Right cardiac atrium (tissue), 5 donors: ENCODE results near the gene MKRN2. TPM values are rescaled to one million over a fixed set of nuclear protein-coding genes. Genes with fewer than 3 reads are reported as not detected.

Source experiments
- ATAC-seq, 2 donors: fragments of 200-7000 bp; cut with Tn5 transposase; one replicate each; pipeline versions ENCODE4 v1.8.0 to v1.9.1; 2020; ENCODE audit warnings: moderate library complexity in 2 of 2, mild to moderate bottlenecking in 1 of 2
- DNase-seq, 3 donors: peaks; one replicate each; pipeline ENCODE4 v3.0.0-alpha.2; 2020
- H3K27ac ChIP-seq: one replicate; pipeline ENCODE4 v1.5.1; 2013; ENCODE audit warnings: mild to moderate bottlenecking, low read length, control low read depth, moderate library complexity
- H3K27me3 ChIP-seq: one replicate; pipeline ENCODE4 v1.6.1; 2013; ENCODE audit not compliant: control insufficient read depth, insufficient read depth
- H3K4me1 ChIP-seq: one replicate; pipeline ENCODE4 v1.6.1; 2013; ENCODE audit warnings: low read length; ENCODE audit not compliant: control insufficient read depth, insufficient read depth
- H3K4me3 ChIP-seq: one replicate; pipeline ENCODE4 v1.5.1; 2013; ENCODE audit warnings: low read length, control low read depth
- H3K9me3 ChIP-seq: one replicate; pipeline ENCODE4 v1.6.1; 2013; ENCODE audit warnings: low read length; ENCODE audit not compliant: control insufficient read depth
- WGBS: extraction: QIAGEN DNeasy Blood & Tissue Kit; methylation state at CpG from one replicate; pipeline ENCODE4 v1.1.7; 2013; 5-methylcytosine and 5-hydroxymethylcytosine counted together
- intact Hi-C, 4 donors: fragments of 100-400 bp; cut with DNase I; formaldehyde crosslinking; loops; one replicate each; pipeline versions ENCODE4 v1.11.0 to v1.14.0; 2022 to 2023
- polyA plus RNA-seq: library from polyadenylated mRNA; stranded (reverse); fragments of 200-250 nt; gene quantifications from one replicate; pipeline ENCODE4 v1.2.3, GENCODE V29; 2013
- total RNA-seq, 4 donors: library from RNA; stranded (reverse); fragmentation: NEBNext Ultra II Directional; extraction: Animal tissue kit (Norgen Biotek cat#: 25700); gene quantifications; one replicate each; pipeline ENCODE4 v1.2.1, GENCODE V29; 2021
- donor health status: healthy with polysubstance abuse.
- donor health status: DM: no; HTN: yes; CAD: no.
- donor health status: DM: no; HTN: no; CAD: no.
- donor health status: DM: no; HTN: yes; CAD: no; lungs with severe emphysema.
- donor health status: DM: yes; HTN: yes; CAD: no.

The MKRN2 gene
- total and polyA plus RNA-seq, 5 donors = 23.4 to 36.3 (median 31.3) TPM

DNA sequence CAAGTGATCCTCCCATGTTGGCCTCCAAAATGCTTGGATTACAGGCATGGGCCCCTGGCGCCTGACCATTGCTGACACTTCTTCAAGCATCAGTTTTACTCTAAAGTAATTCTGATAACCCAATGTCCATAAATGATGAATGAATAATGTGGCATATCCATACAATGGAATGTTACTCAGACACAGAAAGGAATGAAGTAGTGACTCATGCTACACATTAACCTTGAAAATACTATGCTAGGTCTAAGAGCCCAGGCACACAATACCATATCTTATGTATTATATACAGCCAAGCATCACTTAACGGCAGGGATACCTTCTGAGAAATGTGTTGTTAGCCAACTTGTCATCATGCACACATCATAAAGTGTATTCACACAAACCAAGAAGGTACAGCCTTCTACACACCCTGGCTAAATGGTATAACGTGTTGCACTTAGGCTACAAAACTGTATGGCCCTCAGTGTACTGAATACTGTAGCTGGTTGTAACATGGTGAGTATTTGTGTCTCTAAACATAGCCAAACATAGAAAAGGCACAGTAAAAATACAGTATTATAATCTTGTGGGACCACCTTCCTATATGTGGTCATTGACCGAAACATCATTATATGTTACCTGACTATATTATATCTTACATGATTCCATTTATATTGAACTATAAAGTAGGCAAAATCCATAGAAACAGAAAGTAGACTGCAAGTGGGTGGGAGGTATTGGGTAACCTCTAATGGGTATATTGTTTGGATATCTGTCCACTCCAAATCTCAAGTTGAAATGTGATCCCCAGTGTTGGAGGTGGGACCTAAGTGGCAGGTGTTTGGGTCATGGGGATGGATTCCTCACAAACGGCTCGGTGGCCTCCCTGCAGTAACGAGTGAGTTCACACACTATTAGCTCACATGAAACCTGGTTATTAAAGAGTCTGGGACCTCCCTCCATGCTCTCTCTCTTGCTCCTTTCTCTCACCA, 31.4 kb downstream of the MKRN2 start:
- no peak for ATAC-seq
- intact Hi-C loops = no loop called here
- no peaks in the 10 kb centered on the region for H3K9me3 ChIP-seq
- 77% methylated on average over 7 of the region's 7 CpGs for WGBS
- peaks cover 3% of the 10 kb centered on the region for H3K4me1 ChIP-seq
- no peaks in the 10 kb centered on the region for H3K27me3 ChIP-seq
- no peak overlapping the region for H3K4me3 ChIP-seq
- no peak for DNase-seq
- peak overlapping the region; percentile 21 for H3K27ac ChIP-seq

DNA sequence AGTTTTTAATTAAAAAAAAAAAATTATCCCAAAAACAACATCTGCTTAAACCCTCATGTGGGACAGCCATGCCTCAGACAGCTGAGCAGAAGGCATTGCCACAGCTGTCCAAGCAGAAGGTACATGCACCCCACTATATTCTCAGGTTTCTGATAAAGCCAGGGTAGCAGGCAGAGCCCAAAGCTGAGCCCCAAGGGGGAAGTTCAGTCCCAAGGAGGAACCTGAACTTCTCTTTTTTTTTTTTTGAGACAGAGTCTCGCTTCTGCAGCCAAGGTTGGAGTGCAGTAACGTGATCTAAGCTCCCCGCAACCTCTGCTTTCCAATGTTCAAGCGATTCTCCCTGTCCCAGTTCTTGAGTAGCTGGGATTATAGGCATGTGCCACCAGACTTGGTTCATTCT, 33.2 kb downstream of the MKRN2 start:
- WGBS = 100% methylated on average over 1 of the region's 4 CpGs
- Histone ChIP-seq H3K27me3 (no peaks in the 10 kb centered on the region), H3K27ac (no peak overlapping the region), H3K9me3 (no peaks in the 10 kb centered on the region), H3K4me1 (peaks cover 3% of the 10 kb centered on the region), H3K4me3 (no peak overlapping the region)
- ATAC-seq = no peak
- DNase-seq = no peak
- intact Hi-C loops = no loop called here

DNA sequence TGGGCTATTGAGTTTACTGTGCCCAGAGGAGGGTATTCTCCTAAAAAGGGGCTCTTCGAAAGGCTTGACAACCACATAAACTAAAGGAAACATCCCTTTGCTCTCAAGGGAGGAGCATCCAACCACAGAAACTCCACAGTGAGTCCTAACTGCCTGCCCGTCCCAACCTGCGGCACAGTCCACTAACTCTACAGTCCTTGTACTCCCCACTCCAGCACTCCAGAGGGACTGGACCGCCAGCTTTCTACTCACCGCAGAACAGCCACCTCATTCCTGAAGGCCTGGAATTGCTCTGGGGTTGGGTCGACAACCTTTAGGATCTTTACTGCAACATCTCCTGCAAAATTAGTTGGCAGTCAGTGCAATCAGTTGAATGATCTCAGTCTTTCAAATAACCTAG, 34.6 kb downstream of the MKRN2 start:
- WGBS = 94% methylated on average over 6 of the region's 6 CpGs
- DNase-seq (no peak), ATAC-seq (peak in 1 of 2 donors; percentile 5)
- H3K27me3 ChIP-seq = no peaks in the 10 kb centered on the region
- H3K27ac ChIP-seq = peak overlapping the region; percentile 36
- no peaks in the 10 kb centered on the region for H3K9me3 ChIP-seq
- H3K4me1 ChIP-seq = peaks cover 3% of the 10 kb centered on the region
- H3K4me3 ChIP-seq = no peak overlapping the region
- intact Hi-C loops = no loop called here

DNA sequence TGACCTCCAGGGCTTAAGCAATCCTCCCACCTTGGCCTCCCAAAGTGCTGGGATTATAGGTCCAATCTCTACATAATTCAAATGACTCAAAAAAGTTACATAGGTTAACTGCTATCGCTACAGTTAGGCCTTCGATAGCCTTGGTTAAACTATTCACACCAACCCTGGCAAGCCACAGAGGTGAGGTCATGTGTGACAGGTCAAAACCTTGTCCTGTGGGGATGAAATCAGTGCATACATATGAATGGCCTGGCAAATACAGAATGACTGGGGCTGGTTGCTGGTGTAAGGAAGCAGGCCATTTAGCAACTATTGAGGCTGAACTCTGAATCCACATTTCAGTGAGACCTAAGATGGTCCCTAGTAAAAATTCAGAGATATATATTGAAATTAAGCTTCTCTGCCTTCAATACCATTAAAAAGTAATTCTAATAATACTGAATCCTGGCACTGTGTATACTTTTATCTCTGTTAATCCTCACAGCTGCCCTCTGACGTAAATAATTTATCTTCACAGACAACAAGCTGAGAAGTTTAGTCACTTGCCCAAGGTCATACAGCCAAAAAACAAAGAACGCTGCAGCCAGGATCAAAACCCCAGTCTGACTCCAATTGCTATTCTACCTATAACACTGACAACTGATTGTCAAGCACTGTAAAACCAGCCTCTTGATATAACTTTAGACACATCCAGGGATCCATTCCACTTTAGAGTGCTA, 35.3 kb downstream of the MKRN2 start:
- no peak overlapping the region for H3K4me3 ChIP-seq
- ATAC-seq = peak; percentile 20 to 44

DNA sequence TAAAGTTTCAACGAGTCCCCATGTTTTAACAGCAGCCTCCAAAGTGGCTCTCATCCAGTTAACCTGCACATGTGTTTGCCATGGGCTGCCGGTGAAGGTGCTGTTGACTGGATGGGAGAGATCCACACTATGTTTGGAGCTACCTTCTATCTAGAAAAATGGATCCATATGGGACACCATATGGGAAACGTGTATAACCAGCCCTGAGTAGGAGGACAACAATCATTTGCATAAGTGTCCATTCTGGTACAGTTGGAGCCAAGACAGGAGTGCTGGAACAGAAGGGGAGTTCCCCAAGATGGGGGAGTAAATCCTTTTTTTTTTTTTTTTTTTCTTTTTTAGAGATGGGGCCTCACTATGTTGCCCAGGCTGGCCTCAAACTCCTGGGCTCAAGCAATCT, 36.6 kb downstream of the MKRN2 start:
- H3K4me3 ChIP-seq = no peak overlapping the region
- H3K4me1 ChIP-seq = peaks cover 3% of the 10 kb centered on the region
- intact Hi-C loops = no loop called here
- H3K9me3 ChIP-seq = no peaks in the 10 kb centered on the region
- 84% methylated on average over 3 of the region's 3 CpGs for WGBS
- no peak overlapping the region for H3K27ac ChIP-seq
- no peaks in the 10 kb centered on the region for H3K27me3 ChIP-seq
- ATAC-seq (no peak), DNase-seq (no peak)

More for the DNA sequence above, 35.3 kb downstream of the MKRN2 start:
- WGBS = 67% methylated on average over 4 of the region's 4 CpGs
- no peaks in the 10 kb centered on the region for H3K9me3 ChIP-seq
- intact Hi-C loops = no loop called here
- peaks cover 3% of the 10 kb centered on the region for H3K4me1 ChIP-seq
- no peak for DNase-seq
- no peaks in the 10 kb centered on the region for H3K27me3 ChIP-seq
- H3K27ac ChIP-seq = peak overlapping the region; percentile 75

DNA sequence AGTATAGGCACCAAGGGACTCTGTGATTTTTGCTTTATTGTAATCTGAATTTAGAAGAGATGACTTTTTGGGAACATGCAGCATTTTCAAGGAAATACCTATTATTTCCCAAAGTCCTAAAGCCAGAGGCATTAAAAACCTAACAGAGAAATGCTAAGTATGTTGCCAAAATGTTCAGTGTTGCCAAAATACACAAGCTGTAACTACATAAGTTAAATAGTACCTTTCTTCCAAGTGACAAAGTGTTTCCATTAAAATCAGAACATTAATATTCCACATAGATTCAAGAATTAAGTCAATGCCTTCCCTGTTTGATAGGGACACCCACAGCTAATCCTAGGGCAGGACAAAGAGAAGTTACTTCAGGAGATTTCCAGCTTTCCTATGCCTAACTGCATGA, 42.0 kb downstream of the MKRN2 start:
- Histone ChIP-seq H3K9me3 (no peaks in the 10 kb centered on the region), H3K4me1 (no peaks in the 10 kb centered on the region), H3K4me3 (no peak overlapping the region), H3K27ac (no peak overlapping the region), H3K27me3 (no peaks in the 10 kb centered on the region)
- ATAC-seq = no peak
- no peak for DNase-seq
- intact Hi-C loops = no loop called here

DNA sequence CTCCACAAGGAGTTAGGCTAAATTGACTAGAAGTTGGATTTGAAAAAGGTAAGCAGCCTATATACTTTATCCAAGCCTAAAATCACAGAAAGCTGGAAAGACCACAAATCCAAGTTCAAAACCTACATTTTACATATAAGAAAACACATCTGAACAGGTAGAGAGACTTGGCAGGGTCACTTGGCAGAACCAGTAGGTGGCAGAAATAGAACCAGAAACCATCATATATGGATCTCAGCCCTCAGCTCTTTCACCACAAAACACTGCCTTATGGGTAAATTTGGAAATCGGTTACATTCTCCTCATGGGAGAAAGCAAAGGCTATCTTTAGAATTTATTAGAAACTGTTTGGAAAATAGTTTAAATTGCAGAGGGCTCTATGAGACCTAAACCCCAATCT, 44.2 kb downstream of the MKRN2 start:
- DNase-seq (no peak), ATAC-seq (no peak)
- H3K27ac ChIP-seq = no peak overlapping the region
- no peaks in the 10 kb centered on the region for H3K27me3 ChIP-seq
- 58% methylated on average over 1 of the region's 1 CpG for WGBS
- peaks cover 2% of the 10 kb centered on the region for H3K4me1 ChIP-seq
- no peak overlapping the region for H3K4me3 ChIP-seq
- no peaks in the 10 kb centered on the region for H3K9me3 ChIP-seq
- intact Hi-C loops = no loop called here

DNA sequence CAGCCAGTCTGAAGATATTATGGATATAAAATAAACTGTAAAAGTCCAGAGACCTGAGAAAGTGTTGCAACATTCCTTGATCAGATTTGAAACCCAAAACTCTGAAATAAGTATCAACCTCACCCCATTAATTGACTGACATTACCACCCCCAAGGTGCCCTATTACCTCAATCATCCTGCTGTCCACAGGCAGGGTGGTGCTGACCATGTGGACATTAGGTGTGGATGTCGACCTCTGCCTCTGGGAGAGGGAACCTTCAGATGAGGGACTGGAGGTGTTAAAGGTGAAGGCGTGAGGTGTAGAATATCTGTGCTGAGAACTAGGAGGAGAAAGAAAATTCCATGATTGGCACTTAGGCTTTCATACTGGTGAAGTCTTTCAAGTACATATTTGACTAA, 47.1 kb downstream of the MKRN2 start:
- intact Hi-C loops = no loop called here
- no peak for DNase-seq
- no peak overlapping the region for H3K4me3 ChIP-seq
- peaks cover 2% of the 10 kb centered on the region for H3K4me1 ChIP-seq
- H3K27ac ChIP-seq = no peak overlapping the region
- ATAC-seq = no peak
- WGBS = 83% methylated on average over 2 of the region's 2 CpGs
- H3K27me3 ChIP-seq = no peaks in the 10 kb centered on the region
- H3K9me3 ChIP-seq = no peaks in the 10 kb centered on the region

DNA sequence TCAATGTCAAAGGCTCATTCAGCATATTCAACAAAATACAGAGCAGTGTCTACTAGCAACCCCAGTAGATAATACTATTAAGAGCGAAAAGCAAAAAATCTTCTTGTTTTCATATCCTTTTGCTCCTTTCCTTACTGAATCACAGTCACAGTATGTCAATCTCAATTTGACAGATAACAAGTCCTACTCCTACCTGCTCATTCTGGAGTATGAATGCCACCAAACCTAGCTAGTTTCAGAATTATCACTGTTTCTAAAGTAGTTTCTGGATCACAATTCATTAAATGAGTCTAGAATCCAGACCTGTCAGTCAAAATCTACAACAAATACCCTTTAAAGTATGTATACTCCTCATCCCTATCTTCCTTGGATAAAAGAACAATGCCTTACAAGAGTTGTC, 51.5 kb downstream of the MKRN2 start:
- intact Hi-C loops = no loop called here
- ATAC-seq (no peak), DNase-seq (no peak)
- Histone ChIP-seq H3K27me3 (no peaks in the 10 kb centered on the region), H3K4me3 (no peak overlapping the region), H3K27ac (no peak overlapping the region), H3K9me3 (no peaks in the 10 kb centered on the region), H3K4me1 (peaks cover 2% of the 10 kb centered on the region)
- 98% methylated on average over 1 of the region's 1 CpG for WGBS

DNA sequence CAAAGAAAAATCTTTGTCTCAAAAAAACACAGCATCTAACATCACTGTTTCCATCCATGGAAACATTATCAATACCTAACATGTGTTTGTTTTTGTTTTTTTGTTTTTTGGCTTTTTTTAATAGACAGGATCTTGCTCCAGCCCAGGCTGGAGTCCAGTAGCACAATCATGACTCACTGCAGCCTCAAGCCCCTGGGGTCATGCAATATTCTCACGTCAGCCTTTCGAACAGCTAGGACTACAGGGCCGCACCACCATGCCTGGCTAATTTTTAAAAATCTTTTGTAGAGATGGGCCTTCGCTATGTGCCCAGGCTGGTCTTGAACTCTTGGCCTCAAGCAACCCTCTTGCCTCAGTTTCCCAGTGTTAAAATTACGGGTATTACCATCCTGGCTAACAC, 54.2 kb downstream of the MKRN2 start:
- peak in 1 of 2 donors; percentile 56 for ATAC-seq
- Histone ChIP-seq H3K9me3 (no peaks in the 10 kb centered on the region), H3K27me3 (no peaks in the 10 kb centered on the region), H3K27ac (no peak overlapping the region), H3K4me3 (no peak overlapping the region), H3K4me1 (peaks cover 2% of the 10 kb centered on the region)
- 68% methylated on average over 5 of the region's 5 CpGs for WGBS
- DNase-seq = no peak
- intact Hi-C loops = no loop called here

DNA sequence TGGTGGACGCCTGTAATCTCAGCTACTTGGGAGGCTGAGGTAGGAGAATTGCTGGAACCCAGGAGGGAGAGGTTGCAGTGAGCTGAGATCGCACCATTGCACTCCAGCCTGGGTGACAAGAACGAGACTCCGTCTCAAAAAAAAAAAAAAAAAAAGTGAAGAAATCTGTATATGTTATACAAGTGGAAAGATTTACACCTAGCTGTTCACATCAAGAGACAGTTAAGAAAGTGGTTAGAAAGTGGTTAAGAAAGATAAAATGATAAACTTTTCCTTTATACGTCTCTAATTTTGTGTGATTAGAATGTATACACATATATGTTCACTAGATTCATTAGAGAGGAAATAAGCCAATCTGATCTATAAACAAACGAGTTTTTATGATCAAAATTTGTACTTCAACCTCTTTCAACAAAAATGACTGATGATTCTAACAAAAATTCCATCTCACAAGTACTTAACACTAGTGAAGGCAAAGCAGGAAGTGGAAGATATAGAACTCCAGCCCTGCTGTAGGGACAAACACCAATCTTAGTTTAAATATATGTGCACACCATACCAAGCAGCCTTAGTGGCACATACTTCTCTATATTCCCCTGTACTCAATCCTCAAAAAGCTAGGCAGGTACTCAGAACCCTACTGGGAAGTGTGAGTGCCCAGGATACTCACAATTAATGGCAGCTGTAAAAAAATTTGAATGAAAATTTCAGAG, 55.8 kb downstream of the MKRN2 start:
- ATAC-seq (peak in 1 of 2 donors; percentile 28), DNase-seq (no peak)
- Histone ChIP-seq H3K27me3 (no peaks in the 10 kb centered on the region), H3K9me3 (no peaks in the 10 kb centered on the region), H3K4me3 (no peak overlapping the region), H3K4me1 (peaks cover 2% of the 10 kb centered on the region), H3K27ac (no peak overlapping the region)
- 91% methylated on average over 6 of the region's 6 CpGs for WGBS
- intact Hi-C loops = no loop called here
